Stimulated activated CD8-positive, alpha-beta memory T cell treated with anti-CD3 and anti-CD28 coated beads, Interleukin-7, amount 100 ng/mL, for 48 hours (primary cell): Measurements from ENCODE around the gene SEMG2.

Source experiments
- DNase-seq, 2 donors: peaks; one replicate each; pipeline ENCODE4 v3.0.0-alpha.2; 2020; ENCODE audit warnings: low read depth in 1 of 2; ENCODE audit errors: extremely low read depth in 1 of 2

SEMG2 gene

GRCh38 chr20:45221076-45221475 lies at the start of gene SEMG2:
Gene SEMG2, plus strand, starts transcription at chr20:45221373. Its CDS starts 17 bp downstream, at chr20:45221390.
- no peak for DNase-seq

- DNase-seq = no peak
Observed at GRCh38 chr20:45173522-45173921, 47.7 kb upstream of the SEMG2 start.

- DNase-seq = no peak
Observed at GRCh38 chr20:45174434-45175364, 46.5 kb upstream of the SEMG2 start, which contains the start of gene PI3. Gene PI3, plus strand, starts transcription at chr20:45174902. Its CDS starts 21 bp downstream, at chr20:45174923.

- DNase-seq = no peak
Observed at GRCh38 chr20:45176526-45177267, 44.5 kb upstream of the SEMG2 start.

GRCh38 chr20:45179166-45179565 lies 42.0 kb upstream of the SEMG2 start:
- DNase-seq = no peak

- no peak for DNase-seq
Observed at GRCh38 chr20:45181639-45182038, 39.5 kb upstream of the SEMG2 start.

GRCh38 chr20:45183084-45183483 lies 38.1 kb upstream of the SEMG2 start:
- no peak for DNase-seq

GRCh38 chr20:45187693-45188092 lies 33.5 kb upstream of the SEMG2 start:
- no peak for DNase-seq

- no peak for DNase-seq
Observed at GRCh38 chr20:45189067-45189609, 32.0 kb upstream of the SEMG2 start.

- DNase-seq = no peak
Observed at GRCh38 chr20:45189861-45190260, 31.3 kb upstream of the SEMG2 start.

- DNase-seq = no peak
Observed at GRCh38 chr20:45191926-45192325, 29.2 kb upstream of the SEMG2 start.

- DNase-seq = no peak
Observed at GRCh38 chr20:45193331-45193730, 27.8 kb upstream of the SEMG2 start.

GRCh38 chr20:45206725-45207124 lies 14.4 kb upstream of the SEMG2 start, which contains the start of gene SEMG1:
Gene SEMG1, plus strand, starts transcription at chr20:45207033. Its CDS starts 21 bp downstream, at chr20:45207054.
- no peak for DNase-seq

- no peak for DNase-seq
Observed at GRCh38 chr20:45209924-45210323, 11.2 kb upstream of the SEMG2 start.

GRCh38 chr20:45211569-45212474 lies 9.4 kb upstream of the SEMG2 start:
- DNase-seq = no peak

- no peak for DNase-seq
Observed at GRCh38 chr20:45212836-45213235, 8.3 kb upstream of the SEMG2 start.

- DNase-seq = no peak
Observed at GRCh38 chr20:45218124-45218523, 3.0 kb upstream of the SEMG2 start.

- DNase-seq = no peak
Observed at GRCh38 chr20:45218636-45219035, 2.5 kb upstream of the SEMG2 start.

- no peak for DNase-seq
Observed at GRCh38 chr20:45223136-45223535, 2.0 kb downstream of the SEMG2 start.

- DNase-seq = no peak
Observed at GRCh38 chr20:45226287-45226686, 5.1 kb downstream of the SEMG2 start.
